DMS114 treated with DMSO at 0.1 percent for 48 hours (cell line): Measurements from ENCODE around the gene CMKLR1.

Experiments
- DNase-seq: peaks from one replicate; lab custom pipeline; 2025; ENCODE audit not compliant: unreplicated experiment; lab: John Stamatoyannopoulos, UW

The CMKLR1 gene

DNA sequence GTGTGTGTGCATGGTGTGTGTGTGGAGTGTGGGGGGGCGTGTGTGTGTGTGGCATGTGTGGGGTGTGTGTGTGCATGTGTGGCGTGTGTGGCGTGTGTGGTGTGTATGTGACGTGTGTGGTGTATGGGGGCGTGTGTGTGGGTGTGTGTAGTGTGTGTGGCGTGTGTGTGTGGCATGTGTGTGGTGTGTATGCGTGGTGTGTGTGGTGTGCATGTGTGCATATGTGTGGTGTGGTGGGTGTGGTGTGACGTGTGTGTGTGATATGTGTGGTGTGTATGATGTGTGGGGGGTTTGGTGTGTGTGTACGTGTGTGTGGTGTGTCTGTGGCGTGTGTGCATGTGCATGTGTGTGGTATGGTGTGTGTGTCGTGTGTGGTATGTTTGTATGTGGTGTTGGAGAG is 24.1 kb upstream of the CMKLR1 start:
- DNase-seq = no peak

- DNase-seq = no peak
Observed at GRCh38 chr12:108361606-108362005, 22.5 kb upstream of the CMKLR1 start.

DNA sequence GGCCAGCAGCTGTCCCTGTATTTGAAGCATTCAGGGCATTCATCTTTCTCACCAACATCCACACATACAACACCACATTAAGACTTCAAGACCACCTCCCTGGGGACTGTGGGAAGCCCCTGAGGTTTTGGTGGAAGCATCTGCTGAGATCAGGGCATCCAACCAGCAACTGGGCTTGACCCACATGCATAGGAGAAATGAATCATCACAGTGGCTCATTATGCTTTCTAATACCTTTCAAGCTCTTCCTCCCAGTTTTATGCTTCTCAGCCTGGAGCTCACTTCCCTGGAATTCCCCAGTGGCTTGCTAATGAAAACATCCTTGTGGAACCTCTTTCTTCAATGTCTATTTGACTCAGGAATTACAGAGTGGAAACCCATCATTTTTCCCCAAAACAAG is 21.4 kb upstream of the CMKLR1 start:
- no peak for DNase-seq

DNA sequence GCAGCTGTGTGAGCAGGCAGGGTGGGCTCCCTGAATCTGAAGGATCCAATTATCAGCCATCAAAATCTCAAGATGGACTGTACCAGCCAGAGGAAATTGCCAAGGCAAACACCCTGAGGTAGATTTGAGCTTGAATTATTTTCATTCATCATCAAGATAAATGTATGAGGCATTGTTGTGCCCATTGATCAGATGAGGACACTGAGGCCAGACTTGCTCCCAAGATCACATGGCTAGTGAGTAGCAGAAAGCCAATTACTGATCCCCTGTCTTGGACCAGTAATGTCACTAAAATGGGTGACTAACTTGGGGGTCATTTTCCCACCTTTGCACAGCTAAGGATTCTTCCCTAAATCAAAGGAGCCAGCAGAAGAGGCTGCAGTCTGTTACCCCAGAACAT is 20.9 kb upstream of the CMKLR1 start:
- no peak for DNase-seq

DNA sequence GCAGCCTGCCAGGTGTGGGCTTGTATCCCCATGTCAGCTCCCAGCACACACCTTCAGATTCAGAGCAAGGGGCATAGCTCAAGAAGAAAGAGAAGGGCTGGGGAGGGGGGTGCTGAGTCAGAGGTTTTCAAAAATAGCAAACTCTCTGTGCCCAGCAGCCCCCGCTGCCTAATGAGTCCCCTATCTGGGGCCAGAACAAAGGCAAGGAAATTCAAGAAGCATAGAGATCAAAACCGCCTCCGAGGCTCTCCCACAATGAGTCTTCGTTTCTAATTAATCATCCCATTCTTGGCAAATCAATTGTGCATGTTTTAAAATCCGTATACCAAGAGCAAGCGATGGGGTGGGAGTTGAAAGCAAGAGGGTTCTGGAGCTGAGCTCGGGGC is 19.5 kb upstream of the CMKLR1 start:
- no peak for DNase-seq

DNA sequence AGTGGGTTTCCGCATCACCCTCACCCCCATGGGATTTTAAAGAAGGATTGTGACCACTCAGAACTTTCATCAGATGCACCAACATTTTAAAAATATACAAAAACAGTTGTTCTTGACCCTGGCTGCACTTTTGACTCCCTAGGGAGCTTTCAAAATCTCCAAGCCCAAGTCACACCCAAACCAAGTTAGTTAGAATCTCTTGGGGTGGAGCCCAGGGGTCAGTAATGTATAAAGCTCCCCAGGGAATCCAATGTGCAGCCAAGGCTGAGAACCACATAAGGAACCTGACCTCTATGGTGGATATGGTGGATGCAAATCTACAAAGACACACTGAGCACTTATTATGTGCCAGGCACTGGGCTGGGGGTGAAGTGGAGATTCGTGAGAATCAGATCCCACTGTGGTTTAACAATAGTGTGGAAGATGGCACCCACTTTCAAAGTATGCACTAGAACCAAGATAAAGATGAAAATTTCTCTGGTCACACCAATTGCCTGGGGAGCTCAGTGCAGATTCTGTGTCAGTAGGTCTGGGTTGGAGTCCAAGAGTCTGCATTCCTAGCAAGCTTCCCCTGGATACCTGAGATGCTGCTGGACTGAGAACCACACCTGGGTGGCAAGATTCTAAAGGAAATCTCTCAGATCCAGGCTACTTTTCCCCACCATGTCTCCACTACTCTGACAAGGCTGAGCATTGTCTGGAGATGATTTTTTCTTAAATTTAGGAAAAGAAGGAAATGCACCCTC is 18.9 kb upstream of the CMKLR1 start:
- DNase-seq = no peak

DNA sequence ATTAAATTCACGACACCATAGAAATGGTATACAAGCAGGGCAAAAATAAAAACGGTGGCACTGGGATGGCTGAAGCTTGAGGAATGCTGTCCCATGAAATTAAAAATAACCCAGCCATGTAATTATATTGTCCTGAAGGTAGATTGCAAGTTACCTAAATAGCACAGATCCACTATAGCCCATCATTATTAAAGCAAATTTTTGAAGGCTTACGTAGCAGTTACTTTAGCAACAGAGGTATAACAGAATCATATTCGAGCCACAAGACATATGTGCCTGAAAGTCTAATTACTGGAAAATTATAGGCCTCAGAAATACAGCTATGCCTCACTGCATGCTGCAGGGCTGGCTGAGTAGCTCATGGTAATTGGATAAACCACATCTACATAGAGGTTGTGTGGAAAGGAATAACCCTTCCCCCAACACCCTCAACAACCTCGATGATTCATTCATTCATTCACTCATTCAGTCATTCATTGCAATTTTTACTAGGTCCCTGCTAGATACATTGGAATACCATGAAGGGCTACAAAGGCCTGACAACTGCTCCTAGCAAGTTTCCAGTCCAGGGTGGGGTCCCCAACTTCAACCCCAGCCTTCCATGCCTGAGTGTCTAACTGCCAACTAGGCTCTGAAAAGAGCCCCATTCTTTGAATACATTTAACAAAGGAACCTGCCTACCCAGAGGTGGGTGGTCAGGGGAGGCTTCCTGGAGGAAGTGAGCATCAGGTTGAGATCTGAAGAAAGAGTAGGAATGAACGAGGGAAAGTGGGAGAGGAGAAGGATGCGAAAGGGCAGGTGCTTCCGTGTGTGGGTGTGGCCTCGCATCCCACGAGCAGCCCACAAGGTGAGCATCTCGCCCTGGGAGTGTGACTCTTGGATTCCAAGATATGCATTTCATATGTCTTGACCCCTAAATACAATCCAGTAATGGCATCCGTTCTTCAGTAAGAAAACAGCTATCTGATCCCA is 18.0 kb upstream of the CMKLR1 start:
- no peak for DNase-seq

GRCh38 chr12:108355069-108355468 is 16.0 kb upstream of the CMKLR1 start:
- no peak for DNase-seq

DNA sequence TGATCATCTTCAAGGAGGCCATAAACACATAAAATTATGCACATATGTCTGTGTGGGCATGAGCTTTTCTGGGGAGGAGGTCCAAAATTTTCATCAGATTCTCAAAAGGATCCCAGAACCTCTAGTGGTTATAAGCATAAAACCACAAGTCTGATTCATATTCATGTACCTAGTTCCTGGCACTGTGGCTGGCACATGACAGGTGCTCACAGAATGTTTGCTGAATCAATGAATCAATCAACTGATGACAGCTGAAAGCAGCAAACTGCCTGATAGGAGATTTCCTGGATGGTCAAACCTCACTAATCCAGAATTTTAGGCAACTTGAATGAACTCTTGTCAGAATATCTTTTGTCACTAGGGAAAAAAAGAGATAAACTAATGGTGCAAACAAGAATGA is 13.5 kb upstream of the CMKLR1 start:
- DNase-seq = no peak

- DNase-seq = no peak
Observed at GRCh38 chr12:108350511-108350910, 11.4 kb upstream of the CMKLR1 start.

- no peak for DNase-seq
Observed at GRCh38 chr12:108349278-108349688, 10.2 kb upstream of the CMKLR1 start.

DNA sequence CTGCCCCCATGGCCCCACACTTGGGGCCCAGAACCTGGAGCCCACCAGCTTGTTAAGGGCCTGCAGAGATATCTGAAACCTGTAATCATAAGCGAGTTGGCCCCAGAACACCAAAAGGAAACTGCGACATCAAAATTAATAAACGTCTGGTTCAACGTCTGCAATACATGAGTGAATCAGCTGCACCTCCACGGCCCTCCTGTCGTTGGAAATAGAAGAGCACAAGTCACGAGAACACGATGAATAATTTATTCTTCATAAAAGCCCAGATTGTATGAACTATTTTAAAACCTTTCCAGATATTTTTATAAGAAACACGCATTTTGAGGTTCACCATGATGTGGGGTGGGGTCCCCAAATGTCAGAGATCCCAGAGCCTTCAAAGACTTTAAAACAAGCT is 9.7 kb upstream of the CMKLR1 start:
- no peak for DNase-seq

- DNase-seq = no peak
Observed at GRCh38 chr12:108346727-108347710, 7.9 kb upstream of the CMKLR1 start.

- DNase-seq = no peak
Observed at GRCh38 chr12:108345716-108346633, 6.9 kb upstream of the CMKLR1 start.

DNA sequence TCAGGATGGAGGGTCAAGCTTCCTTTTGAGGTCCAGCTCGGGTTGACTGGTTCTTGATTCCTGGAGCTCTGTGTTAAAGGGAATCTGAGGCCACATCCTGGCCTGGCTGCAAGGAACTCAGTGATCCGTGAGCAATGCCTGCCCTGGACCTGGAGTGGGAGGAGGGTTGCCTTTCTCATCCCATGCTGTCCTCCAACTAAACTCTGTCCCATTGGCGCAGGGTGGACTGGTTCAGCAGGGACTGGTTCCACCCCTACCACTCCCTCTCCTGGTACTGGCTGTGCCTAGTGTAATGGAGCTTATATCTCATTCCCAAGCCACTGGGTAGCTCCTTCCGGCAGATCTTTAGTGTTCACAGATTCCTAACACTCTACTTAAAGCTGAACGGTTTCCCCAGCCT is 3.9 kb upstream of the CMKLR1 start:
- no peak for DNase-seq

GRCh38 chr12:108341854-108342847 is 3.0 kb upstream of the CMKLR1 start:
- no peak for DNase-seq

GRCh38 chr12:108341356-108341755 is 2.2 kb upstream of the CMKLR1 start:
- DNase-seq = no peak

- no peak for DNase-seq
Observed at GRCh38 chr12:108340037-108340436, 926 bp upstream of the CMKLR1 start.
